GM19328 (cell line): ENCODE measurements around the gene REN.

Experiments used
- ATAC-seq: cut with Tn5 transposase; IDR thresholded peaks from one replicate; pipeline ENCODE4 v1.9.1; 2021; ENCODE audit warnings: mild to moderate bottlenecking, moderate library complexity; ENCODE audit not compliant: unreplicated experiment

The REN gene

DNA sequence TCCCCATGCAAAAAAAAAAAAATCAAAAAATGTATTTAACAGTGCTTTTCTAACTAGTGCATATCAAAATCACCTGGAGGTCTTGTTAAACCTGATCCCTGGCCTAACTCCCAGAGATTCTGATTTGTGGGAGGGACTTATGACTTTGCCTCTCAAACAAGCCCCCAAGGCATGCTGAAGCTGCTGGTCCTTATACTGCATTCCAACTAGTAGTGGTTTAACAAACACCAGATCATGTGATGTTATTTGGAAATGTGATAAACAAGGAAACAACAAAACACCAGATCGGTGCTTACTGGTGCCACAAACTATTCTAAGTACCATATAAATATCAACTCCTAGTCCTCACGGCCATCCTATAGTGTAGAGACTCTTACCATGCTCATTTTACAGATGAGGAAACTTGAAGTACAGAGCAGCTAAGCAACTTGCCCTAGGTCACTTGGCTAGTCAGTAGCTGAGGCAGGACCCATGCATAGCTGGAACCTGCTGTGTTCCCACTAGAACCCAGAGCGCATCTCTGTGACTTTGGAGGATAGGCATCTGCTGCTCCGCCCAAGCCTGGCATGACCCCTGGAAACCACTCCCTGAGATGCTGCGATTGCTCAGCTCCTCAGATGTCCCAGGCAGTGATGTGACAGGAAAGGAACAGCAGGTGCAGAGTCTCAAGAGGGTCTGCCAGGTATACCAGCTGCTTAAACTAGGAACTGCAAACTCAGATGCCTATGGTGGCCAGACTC is 55.1 kb downstream of the REN start:
- ATAC-seq = no peak

DNA sequence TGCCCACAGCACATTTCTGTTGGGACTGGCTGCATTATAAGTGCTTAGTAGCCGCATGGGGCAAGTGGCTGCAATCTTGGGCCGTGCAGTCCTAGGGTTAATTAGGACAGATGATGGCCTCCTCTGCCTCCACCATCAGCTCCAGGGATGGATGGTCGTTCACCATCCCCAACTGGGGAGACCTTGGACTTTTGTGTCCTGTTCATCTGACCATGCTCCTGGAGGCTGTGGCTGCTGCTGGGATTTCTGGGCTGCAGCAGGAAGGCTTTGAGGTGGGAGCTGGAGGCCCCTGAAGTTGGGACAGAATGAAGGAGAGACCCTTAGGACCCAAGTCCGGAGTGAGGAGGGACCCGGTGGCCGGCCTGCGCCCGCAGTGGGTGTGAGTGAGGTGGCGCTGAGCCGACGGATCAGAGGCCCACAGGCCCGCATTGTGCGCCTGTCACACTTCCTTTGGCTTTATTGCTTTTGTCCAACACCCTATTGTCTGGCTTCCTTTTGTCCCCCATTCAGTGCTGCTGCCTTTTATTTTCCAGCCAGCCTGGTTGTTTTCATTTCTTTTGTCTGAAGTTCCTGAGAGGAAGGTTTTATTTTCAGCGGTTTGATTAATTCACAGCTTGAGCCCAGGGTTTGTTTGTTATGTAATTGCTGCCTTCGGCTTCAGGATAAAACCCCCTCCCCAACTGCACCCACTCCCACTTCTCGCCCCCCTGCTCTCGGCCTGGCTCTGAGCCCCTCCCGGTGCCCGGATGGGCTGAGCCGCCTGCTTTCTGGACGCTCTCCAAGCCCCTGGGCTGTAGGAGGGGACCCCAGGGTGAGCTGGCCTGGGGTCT is 57.6 kb downstream of the REN start:
- ATAC-seq = no peak

DNA sequence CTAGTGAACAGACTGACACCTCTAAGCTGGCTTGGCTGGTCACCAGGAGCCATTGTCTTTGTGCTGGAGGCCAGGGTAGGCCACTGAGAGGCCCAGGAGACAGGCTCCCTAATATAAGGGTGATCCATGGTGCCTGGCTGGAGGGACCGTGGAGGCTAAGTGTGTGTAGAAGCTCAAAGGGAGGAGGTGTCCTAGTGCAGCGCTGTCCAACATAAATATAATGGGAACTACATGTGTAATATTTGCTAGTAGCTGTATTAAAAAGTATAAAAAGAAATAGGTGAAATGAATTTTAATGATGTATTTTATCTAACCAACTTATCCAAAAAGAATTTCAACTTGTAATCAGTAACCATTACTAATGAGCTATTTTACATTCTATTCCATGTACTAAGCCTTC is 58.2 kb downstream of the REN start:
- no peak for ATAC-seq

DNA sequence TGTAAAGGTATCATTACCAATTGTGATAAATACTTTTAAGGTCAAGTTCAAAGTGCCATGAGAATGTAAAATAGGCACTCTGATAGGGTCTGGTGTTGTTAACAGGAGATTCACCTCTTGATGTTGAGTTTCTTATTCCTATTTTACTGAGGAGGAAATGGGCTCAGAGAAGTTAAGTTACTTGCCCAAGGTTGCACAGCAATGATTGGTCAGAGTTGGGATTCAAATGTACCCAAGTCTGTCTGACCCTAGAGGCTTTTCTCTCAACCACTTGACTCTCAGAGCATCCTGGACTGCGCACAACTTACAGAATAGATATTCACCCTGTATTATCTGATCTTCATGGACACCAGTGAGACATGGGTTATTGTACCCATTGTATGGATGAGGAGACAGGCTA is 59.3 kb downstream of the REN start:
- no peak for ATAC-seq

DNA sequence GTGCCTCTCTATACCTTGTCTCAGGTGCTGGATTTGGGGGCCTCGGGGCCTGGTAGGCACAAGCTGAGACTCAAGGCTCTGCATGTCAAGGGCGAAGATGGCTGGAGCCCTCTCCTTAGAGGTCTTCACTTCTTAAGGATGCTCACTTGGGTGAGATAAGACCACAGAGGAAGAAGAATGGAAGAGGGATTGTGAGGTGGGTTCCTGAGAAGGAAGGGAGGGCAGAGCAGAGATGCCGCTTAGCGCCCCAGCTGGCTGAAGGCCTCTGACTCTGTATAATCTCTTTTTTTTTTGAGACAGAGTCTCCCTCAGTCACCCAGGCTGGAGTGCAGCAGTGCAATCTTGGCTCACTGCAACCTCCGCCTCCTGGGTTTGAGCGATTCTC is 61.0 kb downstream of the REN start:
- no peak for ATAC-seq
